ENCODE data around the gene VEGFD.

Gene VEGFD

GRCh38 chrX:15384304-15384703 is at the start of gene VEGFD:
Gene VEGFD (minus strand): TSS chrX:15384413. CDS start chrX:15383946, 467 bp downstream.
- no peak for TF ChIP-seq CTCF (IDR thresholded peaks at IDR 0.05)

GRCh38 chrX:15430584-15430983 is 46.4 kb upstream of the VEGFD start:
- TF ChIP-seq CTCF (IDR thresholded peaks at IDR 0.05): no peak

DNA sequence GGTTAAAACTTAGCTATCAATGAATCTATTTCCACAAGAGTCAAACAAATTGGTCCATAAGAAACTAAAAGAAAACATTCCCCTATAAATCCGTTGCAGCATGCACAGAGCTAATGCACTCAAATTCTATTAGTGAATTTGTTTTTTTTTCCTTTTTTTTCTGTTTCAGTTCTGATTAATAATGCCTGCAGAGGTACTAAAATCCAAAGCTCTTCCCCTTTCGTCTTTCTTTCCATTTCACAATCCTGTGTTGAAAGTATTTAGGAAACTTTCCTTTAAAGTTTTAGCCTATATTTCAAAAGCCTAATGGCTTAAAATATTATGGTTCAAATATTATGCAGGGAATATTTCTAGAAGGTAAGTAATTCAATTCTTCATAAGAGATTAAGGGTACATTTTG is 45.9 kb upstream of the VEGFD start:
- TF ChIP-seq CTCF (IDR thresholded peaks at IDR 0.05): no peak

DNA sequence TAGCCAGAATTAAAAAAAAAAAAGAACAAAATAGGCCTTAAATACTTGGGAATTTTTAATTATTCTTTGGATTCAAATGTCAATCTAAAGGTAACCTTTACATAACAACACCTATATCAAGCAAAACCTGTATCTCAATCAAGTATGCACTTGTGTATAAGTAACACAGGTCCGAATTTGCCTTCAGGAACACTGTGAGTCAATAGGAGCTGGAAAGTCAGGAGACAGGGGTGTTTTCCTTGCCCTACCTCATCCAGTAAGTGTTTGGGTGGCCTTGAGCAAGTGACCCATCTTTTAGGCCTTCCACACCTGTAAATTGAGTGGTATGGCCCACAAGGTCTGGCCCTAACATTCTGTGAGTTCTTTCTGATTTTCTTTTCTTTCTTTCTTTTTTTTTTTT is 40.8 kb upstream of the VEGFD start:
- no peak for TF ChIP-seq CTCF (IDR thresholded peaks at IDR 0.05)

DNA sequence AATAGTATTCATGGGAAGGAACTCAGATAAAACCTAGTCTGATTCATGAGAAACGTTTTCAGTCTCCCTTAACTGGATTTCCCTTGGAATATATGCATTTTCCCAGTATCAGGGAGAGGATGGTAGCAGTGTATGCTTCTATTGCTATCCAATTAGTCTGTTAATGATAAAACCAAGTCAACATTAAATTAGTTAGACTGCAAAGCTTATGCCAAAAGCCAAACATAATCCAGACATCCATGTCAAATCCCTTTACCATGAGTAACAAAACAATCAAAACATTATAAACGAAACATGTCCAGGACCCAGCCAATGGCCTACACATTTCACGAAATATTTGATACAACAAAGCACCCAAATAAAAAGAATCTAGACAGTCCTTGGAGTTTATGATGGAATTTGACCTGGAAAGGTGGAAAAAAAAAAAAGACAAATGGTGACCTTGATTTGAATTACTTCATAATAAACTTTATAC is 34.5 kb upstream of the VEGFD start:
- TF ChIP-seq CTCF (IDR thresholded peaks at IDR 0.05): no peak

GRCh38 chrX:15418041-15418706 is 34.0 kb upstream of the VEGFD start:
- TF ChIP-seq CTCF (IDR thresholded peaks at IDR 0.05): no peak

- no peak for TF ChIP-seq CTCF (IDR thresholded peaks at IDR 0.05)
Measured at GRCh38 chrX:15416133-15416993, 32.1 kb upstream of the VEGFD start.

Data from LNCAP (cell line).